Mesothelial cell of epicardium (in vitro differentiated cells): ENCODE results near the gene TAGAP. TPM values are rescaled to one million over a fixed set of nuclear protein-coding genes. Genes with fewer than 3 reads are reported as not detected.

ENCODE experiments used
- DNase-seq, 2 experiments: peaks; one replicate each; pipeline ENCODE4 v3.0.0; 2021; ENCODE audit warnings: low spot score in 2 of 2; ENCODE audit not compliant: unreplicated experiment in 2 of 2
- H3K27ac Mint-ChIP-seq: 2 replicates; pipeline ENCODE4 v1.8.0; 2021; ENCODE audit warnings: mixed read lengths
- H3K27me3 Mint-ChIP-seq: 2 replicates; pipeline ENCODE4 v1.8.0; 2021; ENCODE audit warnings: low read depth, mixed read lengths
- H3K36me3 Mint-ChIP-seq: 2 replicates; pipeline ENCODE4 v1.8.0; 2021; ENCODE audit warnings: mixed read lengths
- H3K4me1 Mint-ChIP-seq: 2 replicates; pipeline ENCODE4 v1.8.0; 2021; ENCODE audit warnings: mixed read lengths
- H3K4me3 Mint-ChIP-seq: 2 replicates; pipeline ENCODE4 v1.8.0; 2021; ENCODE audit warnings: mild to moderate bottlenecking, moderate library complexity, mixed read lengths
- H3K9me3 Mint-ChIP-seq: 2 replicates; pipeline ENCODE4 v1.8.0; 2021; ENCODE audit warnings: mixed read lengths
- CTCF ChIP-seq: fragments of 200-600 bp; sonication (generic); IDR thresholded peaks from one replicate; pipeline ENCODE4 v1.5.0; 2021; ENCODE audit warnings: antibody characterized with exemption; ENCODE audit not compliant: unreplicated experiment
- total RNA-seq: library from RNA; stranded (reverse); gene quantifications from 3 replicates; pipeline ENCODE4 v1.2.1, GENCODE V29; 2021

TAGAP gene
- total RNA-seq, 1 donor from 2014 or later, result 0.16 TPM

- DNase-seq, result no peak
- TF ChIP-seq CTCF, result no peak
- H3K4me3 Mint-ChIP-seq, result no peak overlapping the region
- H3K36me3 Mint-ChIP-seq, result no peaks in the 10 kb centered on the region
- H3K27me3 Mint-ChIP-seq, result peaks cover 23% of the 10 kb centered on the region
- no peak overlapping the region for H3K27ac Mint-ChIP-seq
- peaks cover 4% of the 10 kb centered on the region for H3K4me1 Mint-ChIP-seq
- H3K9me3 Mint-ChIP-seq, result no peaks in the 10 kb centered on the region
These were observed 3.3 kb upstream of the TAGAP start for GRCh38 chr6:159047891-159048685.

- no peak for TF ChIP-seq CTCF
- Mint-ChIP-seq H3K27me3 (peaks cover 24% of the 10 kb centered on the region), H3K4me3 (no peak overlapping the region), H3K9me3 (no peaks in the 10 kb centered on the region), H3K4me1 (peaks cover 6% of the 10 kb centered on the region), H3K27ac (no peak overlapping the region), H3K36me3 (no peaks in the 10 kb centered on the region)
- no peak for DNase-seq
These were observed 1.0 kb upstream of the TAGAP start for GRCh38 chr6:159045801-159046200.

GRCh38 chr6:159043947-159044346 lies 844 bp downstream of the TAGAP start:
- Mint-ChIP-seq H3K4me3 (no peak overlapping the region), H3K27ac (no peak overlapping the region), H3K9me3 (no peaks in the 10 kb centered on the region), H3K27me3 (peaks cover 24% of the 10 kb centered on the region), H3K4me1 (peaks cover 6% of the 10 kb centered on the region), H3K36me3 (no peaks in the 10 kb centered on the region)
- DNase-seq, result no peak
- no peak for TF ChIP-seq CTCF

DNA sequence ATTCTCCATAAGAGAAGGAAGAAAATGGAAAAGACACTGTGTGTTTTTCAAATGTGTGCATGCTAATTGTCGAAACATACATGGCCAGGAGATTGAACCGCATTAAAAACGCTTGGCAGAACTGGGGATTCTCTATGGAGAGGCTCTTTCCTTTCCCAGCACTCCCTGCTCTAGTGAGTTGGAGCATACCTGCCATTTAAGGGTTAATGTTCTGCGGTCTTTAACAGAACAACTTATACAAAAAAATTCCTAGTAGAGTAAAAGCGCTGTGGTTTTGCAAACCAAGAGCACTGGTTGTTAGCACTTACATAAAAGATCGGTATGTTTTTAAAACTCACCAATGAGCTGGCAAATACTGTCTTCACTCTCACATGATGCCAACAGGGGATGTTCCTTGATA lies 1.5 kb downstream of the TAGAP start:
- Mint-ChIP-seq H3K4me1 (peaks cover 6% of the 10 kb centered on the region), H3K27ac (no peak overlapping the region), H3K27me3 (peaks cover 22% of the 10 kb centered on the region), H3K36me3 (no peaks in the 10 kb centered on the region), H3K4me3 (no peak overlapping the region), H3K9me3 (no peaks in the 10 kb centered on the region)
- no peak for TF ChIP-seq CTCF
- DNase-seq, result no peak

DNA sequence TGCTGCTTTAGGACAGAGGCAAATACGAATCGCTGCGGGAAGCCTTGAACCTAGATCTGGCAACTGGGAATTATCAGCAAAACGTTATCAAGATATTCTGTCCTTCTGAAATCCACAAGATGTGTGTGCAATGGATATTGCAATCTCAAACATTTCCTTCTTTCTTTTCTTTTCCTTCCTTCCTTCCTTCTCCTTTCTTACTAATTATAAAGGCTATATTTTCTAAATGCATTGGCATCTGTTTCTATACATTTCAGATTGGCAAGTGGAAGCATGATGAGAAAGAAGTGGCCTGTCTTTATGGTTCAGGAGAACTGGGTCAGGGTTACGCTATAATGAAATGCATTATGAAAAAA lies 2.0 kb downstream of the TAGAP start:
- Mint-ChIP-seq H3K4me1 (peaks cover 9% of the 10 kb centered on the region), H3K36me3 (no peaks in the 10 kb centered on the region), H3K27ac (no peak overlapping the region), H3K4me3 (no peak overlapping the region), H3K9me3 (no peaks in the 10 kb centered on the region), H3K27me3 (peaks cover 20% of the 10 kb centered on the region)
- no peak for DNase-seq
- peak; percentile 11 for TF ChIP-seq CTCF
